NCI-H446 (cell line): ENCODE data around the gene KIF22.
"Not testable (repeated sequence)": the region's sequence is repeated elsewhere in the genome, so short reads cannot be mapped to it uniquely, and the experiment has no call there.

Experiments used
- DNase-seq, 2 experiments: peaks; one replicate each; lab custom pipeline; 2025; lab: John Stamatoyannopoulos, UW

KIF22 gene

GRCh38 chr16:29766571-29766970 lies 24.0 kb upstream of the KIF22 start:
- no peak for DNase-seq

- DNase-seq, result no peak
Measured at GRCh38 chr16:29767062-29767461, 23.5 kb upstream of the KIF22 start.

GRCh38 chr16:29769507-29769906 lies 21.0 kb upstream of the KIF22 start:
- no peak for DNase-seq

GRCh38 chr16:29770250-29770929 lies 20.2 kb upstream of the KIF22 start:
- DNase-seq, result no peak

- not testable (repeated sequence) for DNase-seq
Measured at GRCh38 chr16:29772330-29772729, 18.2 kb upstream of the KIF22 start.

- no peak for DNase-seq
Measured at GRCh38 chr16:29774730-29775129, 15.8 kb upstream of the KIF22 start.

GRCh38 chr16:29775742-29776408 lies 14.7 kb upstream of the KIF22 start:
- peak; percentile 11 to 63 for DNase-seq

- DNase-seq, result no peak
Measured at GRCh38 chr16:29777576-29778350, 12.8 kb upstream of the KIF22 start, which contains the start of gene ZG16. Gene ZG16 (plus strand): TSS chr16:29778256. CDS start chr16:29779267, 1,011 bp downstream.

GRCh38 chr16:29779474-29779873 lies 11.1 kb upstream of the KIF22 start:
- peak in 1 of 2 experiments; percentile 5 for DNase-seq

GRCh38 chr16:29783094-29783953 lies 7.2 kb upstream of the KIF22 start:
- DNase-seq, result not testable (repeated sequence)

GRCh38 chr16:29784157-29784556 lies 6.4 kb upstream of the KIF22 start:
- no peak for DNase-seq

- no peak for DNase-seq
Measured at GRCh38 chr16:29784901-29785500, 5.5 kb upstream of the KIF22 start.

GRCh38 chr16:29787155-29787554 lies 3.4 kb upstream of the KIF22 start:
- DNase-seq, result not testable (repeated sequence)

- no peak for DNase-seq
Measured at GRCh38 chr16:29789775-29790182, 772 bp upstream of the KIF22 start.

GRCh38 chr16:29790949-29791844 lies 646 bp downstream of the KIF22 start:
- DNase-seq, result no peak

- DNase-seq, result no peak
Measured at GRCh38 chr16:29791845-29792807, 1.6 kb downstream of the KIF22 start.

GRCh38 chr16:29793153-29793552 lies 2.6 kb downstream of the KIF22 start:
- not testable (repeated sequence) for DNase-seq

- no peak for DNase-seq
Measured at GRCh38 chr16:29794231-29794710, 3.7 kb downstream of the KIF22 start.

- no peak for DNase-seq
Measured at GRCh38 chr16:29802416-29802935, 11.9 kb downstream of the KIF22 start.
